Measurements from ENCODE around the gene MT1E.

DNA sequence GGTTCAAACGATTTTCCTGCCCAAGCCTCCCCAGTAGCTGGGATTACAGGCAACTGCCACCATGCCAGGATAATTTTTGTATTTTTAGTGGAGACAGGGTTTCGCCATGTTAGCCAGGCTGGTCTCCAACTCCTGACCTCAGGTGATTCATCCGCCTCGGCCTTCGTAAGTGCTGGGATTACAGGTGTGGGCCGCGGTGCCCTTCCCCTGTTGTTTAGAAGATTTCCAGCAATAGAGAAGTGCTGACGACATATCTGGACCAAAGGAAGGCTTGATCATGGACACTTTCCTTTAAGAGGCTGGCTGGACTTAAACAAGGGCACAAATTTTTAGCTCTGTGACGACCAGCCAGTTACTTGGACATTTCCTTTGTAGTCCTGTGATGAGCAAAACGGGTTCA is 5.6 kb downstream of the MT1E start:
- TF ChIP-seq, protein P1, sequence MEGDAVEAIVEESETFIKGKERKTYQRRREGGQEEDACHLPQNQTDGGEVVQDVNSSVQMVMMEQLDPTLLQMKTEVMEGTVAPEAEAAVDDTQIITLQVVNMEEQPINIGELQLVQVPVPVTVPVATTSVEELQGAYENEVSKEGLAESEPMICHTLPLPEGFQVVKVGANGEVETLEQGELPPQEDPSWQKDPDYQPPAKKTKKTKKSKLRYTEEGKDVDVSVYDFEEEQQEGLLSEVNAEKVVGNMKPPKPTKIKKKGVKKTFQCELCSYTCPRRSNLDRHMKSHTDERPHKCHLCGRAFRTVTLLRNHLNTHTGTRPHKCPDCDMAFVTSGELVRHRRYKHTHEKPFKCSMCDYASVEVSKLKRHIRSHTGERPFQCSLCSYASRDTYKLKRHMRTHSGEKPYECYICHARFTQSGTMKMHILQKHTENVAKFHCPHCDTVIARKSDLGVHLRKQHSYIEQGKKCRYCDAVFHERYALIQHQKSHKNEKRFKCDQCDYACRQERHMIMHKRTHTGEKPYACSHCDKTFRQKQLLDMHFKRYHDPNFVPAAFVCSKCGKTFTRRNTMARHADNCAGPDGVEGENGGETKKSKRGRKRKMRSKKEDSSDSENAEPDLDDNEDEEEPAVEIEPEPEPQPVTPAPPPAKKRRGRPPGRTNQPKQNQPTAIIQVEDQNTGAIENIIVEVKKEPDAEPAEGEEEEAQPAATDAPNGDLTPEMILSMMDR (IDR thresholded peaks at IDR 0.05) = no peak
- no peak for TF ChIP-seq POLR2A (IDR thresholded peaks at IDR 0.05)

Data from adrenal gland (tissue), 5 donors.